GM19395 (cell line): ENCODE measurements around the gene ICA1.
"Not testable (repeated sequence)": the region's sequence is repeated elsewhere in the genome, so short reads cannot be mapped to it uniquely, and the experiment has no call there.

Experiments used
- ATAC-seq: cut with Tn5 transposase; IDR thresholded peaks from one replicate; pipeline ENCODE4 v1.9.1; 2021; ENCODE audit warnings: mild to moderate bottlenecking, moderate library complexity; ENCODE audit not compliant: unreplicated experiment

Gene ICA1

GRCh38 chr7:8261711-8262695 is at the start of gene ICA1:
Gene ICA1, minus strand, starts transcription at chr7:8262167. Its CDS starts 26,241 bp downstream, at chr7:8235926.
- ATAC-seq, result peak; percentile 76

GRCh38 chr7:8310876-8311275 is 48.9 kb upstream of the ICA1 start:
- ATAC-seq, result no peak

DNA sequence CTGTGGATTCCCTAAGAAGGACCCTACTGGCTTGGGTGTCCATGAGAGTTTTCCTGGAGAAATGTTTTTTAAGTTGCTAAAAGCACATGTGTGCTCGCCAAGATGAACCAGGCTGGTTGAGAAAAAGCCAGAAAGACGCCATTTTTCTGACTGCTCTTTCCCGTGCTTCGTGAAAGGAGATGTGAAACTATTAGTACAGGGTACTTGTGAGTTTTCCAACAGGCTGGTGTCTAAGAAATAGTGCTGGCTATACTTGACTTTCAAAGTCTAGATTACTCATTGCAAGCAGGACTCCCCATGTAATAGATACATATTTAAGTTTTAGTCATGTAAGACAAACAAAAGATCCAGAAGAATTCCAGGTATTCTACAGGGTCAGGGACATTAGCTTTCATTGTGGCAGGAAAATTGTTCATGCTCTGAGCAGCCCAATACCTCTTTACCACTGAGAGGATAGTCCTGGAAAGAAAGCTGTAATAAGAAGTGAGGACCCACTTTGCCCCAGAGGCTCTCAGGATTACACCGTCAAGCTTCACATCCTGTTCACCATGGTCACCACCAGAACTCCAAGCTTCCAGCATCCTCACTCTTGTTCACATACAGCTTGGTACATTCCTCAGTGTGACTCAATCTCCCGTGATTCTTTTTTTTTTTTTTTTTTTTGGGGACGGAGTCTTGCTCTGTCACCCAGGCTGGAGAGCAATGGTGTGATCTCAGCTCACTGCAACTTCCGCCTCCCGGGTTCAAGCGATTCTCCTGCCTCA is 43.8 kb upstream of the ICA1 start:
- no peak for ATAC-seq

DNA sequence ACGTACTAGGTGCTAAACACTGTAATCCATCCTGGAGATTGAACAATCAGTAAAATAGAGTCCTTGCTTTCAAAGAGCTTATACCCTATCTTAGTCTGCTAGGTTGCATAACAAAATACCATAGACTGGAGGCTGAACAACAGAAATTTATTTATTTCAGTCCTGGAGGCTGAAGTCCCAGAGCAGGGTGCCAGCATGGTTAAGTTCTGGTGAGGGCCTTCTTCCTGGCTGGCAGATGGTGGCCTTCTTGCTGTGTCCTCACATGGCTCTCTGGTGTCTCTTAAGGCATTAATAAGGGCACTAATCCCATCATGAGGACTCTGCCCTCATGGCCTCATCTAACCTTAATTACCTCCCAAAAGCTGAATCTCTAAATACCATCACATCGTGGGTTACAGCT is 43.1 kb upstream of the ICA1 start:
- ATAC-seq, result no peak

DNA sequence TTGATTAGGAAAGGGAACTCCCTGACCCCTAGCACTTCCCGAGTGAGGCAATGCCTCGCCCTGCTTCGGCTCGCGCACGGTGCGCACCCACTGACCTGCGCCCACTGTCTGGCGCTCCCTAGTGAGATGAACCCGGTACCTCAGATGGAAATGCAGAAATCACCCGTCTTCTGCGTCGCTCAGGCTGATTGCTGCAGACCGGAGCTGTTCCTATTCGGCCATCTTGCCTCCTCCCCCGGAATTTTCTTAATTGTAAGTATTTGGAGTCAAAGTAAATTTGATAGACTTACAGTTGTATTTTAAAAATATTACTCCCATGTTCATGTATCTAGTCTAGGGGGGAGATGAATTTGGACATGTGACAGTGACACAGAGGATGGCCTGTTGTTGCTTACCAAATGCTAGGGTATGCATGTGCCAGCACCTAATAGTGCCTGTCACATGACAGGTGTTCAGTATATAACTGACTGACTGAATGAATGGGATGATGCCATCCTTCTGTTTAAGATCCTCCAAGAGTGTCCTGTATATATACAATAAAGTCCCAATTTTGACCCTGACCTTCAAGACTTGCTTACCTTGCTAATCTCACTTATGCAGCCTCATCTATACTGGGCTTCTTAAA is 42.0 kb upstream of the ICA1 start:
- no peak for ATAC-seq

- ATAC-seq, result not testable (repeated sequence)
Measured at GRCh38 chr7:8297023-8297422, 35.1 kb upstream of the ICA1 start.

- ATAC-seq, result peak; percentile 33
Measured at GRCh38 chr7:8296362-8296659, 34.3 kb upstream of the ICA1 start.

GRCh38 chr7:8295638-8296361 is 33.8 kb upstream of the ICA1 start:
- ATAC-seq, result peak; percentile 99

DNA sequence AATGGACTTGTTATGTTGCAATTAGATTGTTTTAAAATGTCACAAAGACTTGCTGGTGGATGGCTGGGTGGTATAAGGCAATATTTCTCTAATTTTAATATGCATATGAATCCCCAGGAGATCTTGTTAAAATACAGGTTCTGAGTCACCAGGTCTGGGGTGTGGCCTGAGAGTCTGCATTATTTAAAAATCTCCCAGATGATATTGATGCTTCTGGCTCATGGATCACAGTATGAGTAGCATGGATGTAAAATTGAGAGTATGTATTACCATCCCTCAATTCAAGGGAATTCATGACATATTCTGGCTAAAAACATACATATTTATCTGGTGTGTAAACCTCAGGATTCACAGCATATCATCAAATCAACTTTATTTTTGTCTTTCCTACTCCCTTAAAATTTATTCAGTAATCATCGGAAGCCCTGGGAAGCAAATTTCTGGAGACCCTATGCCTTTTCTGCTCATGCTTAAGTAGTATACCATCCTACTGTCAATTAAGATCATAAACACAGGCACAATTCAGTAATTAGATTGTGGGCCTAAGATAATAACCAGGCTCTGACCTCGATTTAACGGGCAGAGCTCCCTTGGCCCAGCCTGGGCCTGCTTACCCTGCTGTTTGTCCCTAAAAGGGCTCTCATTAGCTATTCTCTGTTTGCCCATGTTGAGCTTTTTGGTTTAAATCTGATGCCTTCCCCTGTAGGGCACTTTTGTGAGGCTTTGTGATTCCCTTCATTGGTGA is 29.6 kb upstream of the ICA1 start:
- no peak for ATAC-seq

DNA sequence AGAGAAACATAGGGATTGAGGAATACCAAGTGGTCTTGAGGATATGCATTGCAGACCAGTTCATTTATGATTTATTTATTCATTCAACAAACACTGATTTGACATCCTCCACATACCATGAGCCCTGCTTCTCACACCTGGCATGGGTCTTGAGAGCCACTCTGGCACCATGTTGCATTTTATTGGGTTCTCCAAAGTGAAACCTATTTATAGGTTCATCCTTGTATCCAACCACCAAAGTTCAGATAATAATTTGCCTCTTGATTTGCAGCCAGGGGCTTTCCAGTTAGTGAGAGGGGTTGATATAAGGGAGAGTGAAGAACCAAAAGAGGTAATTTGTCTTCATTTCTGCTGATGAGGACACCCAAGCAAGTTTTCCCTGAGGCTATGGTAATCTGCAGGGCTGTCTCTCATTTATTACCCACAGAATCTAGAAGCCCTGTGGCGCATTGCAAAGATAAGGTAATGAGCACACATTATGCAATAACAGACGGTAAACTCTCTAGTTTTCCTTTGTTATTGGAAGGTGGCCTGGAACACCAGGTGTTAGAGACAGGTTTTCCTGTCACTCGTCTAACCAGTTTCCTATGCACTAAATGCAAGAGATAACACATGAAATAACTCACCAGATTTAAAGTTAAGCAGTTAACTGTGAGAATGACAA is 28.8 kb upstream of the ICA1 start:
- no peak for ATAC-seq

GRCh38 chr7:8286118-8286517 is 24.2 kb upstream of the ICA1 start:
- no peak for ATAC-seq

DNA sequence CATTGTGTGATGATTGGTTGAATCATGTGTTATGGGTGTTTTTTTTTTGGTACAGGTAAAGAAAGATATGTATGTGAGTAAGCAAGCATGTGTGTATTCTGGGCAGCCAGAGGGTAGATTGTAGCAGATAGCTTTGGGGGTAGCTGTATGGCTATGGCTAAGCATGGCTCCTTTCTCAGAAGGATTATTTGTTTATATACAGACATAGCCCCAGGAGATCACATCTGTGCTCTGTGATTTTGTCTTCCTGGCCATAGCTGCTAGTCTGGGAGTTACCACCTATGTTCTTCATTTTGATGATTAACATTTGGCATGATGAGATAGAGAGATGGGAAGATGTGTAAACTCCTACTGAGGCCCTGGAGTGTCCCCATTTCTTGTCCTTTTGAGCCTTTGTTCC is 23.2 kb upstream of the ICA1 start:
- no peak for ATAC-seq

GRCh38 chr7:8284606-8285005 is 22.6 kb upstream of the ICA1 start:
- ATAC-seq, result no peak

DNA sequence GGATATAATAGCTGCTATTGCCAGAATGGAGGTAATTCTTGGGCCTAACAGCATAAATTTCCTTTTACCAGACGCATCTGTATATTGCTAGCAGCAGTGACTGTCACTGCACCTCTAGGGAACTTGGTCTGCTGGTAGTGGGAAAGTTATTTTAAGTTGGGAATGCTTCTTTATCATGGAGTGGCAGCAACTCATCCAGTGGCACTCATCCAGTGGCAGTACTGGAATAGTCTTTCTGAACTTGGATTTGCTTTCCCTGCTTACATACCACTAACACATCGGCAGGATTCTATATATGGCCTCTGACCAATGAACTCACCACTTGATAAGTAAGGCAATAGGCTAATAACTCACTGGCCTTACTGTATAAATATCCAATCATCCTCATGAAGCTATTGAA is 22.0 kb upstream of the ICA1 start:
- no peak for ATAC-seq

GRCh38 chr7:8282871-8283270 is 20.9 kb upstream of the ICA1 start:
- no peak for ATAC-seq

GRCh38 chr7:8282162-8282561 is 20.2 kb upstream of the ICA1 start:
- no peak for ATAC-seq

GRCh38 chr7:8278183-8278582 is 16.2 kb upstream of the ICA1 start:
- ATAC-seq, result no peak

GRCh38 chr7:8277394-8277982 is 15.5 kb upstream of the ICA1 start:
- ATAC-seq, result no peak

GRCh38 chr7:8274589-8274988 is 12.6 kb upstream of the ICA1 start:
- ATAC-seq, result no peak
